Duodenal mucosa (tissue), 2 donors: ENCODE results near the gene NEXN.

ENCODE experiments used
- H3K27ac ChIP-seq: one replicate; pipeline ENCODE4 v1.7.0; 2013; ENCODE audit warnings: low read depth, low read length
- H3K27me3 ChIP-seq, 2 donors: one replicate each; pipeline ENCODE4 v1.7.0; 2013; ENCODE audit warnings: low read length in 2 of 2, control low read depth in 1 of 2; ENCODE audit not compliant: insufficient read depth in 2 of 2, control insufficient read depth in 1 of 2
- H3K36me3 ChIP-seq, 2 donors: one replicate each; pipeline ENCODE4 v1.7.0; 2013; ENCODE audit warnings: low read length in 2 of 2, control low read depth in 1 of 2; ENCODE audit not compliant: insufficient read depth in 2 of 2, control insufficient read depth in 1 of 2
- H3K4me1 ChIP-seq, 2 donors: one replicate each; pipeline ENCODE4 v1.7.0; 2013; ENCODE audit warnings: low read length in 2 of 2, control low read depth in 1 of 2; ENCODE audit not compliant: insufficient read depth in 2 of 2, control insufficient read depth in 1 of 2
- H3K4me3 ChIP-seq, 2 donors: one replicate each; pipeline ENCODE4 v1.7.0; 2013; ENCODE audit warnings: low read length in 2 of 2, low read depth in 1 of 2
- H3K9ac ChIP-seq, 2 donors: one replicate each; pipeline ENCODE4 v1.7.0; 2013; ENCODE audit warnings: low read length in 2 of 2, low read depth in 1 of 2
- H3K9me3 ChIP-seq, 2 donors: one replicate each; pipeline ENCODE4 v1.7.0; 2013; ENCODE audit warnings: low read length in 2 of 2, control low read depth in 1 of 2; ENCODE audit not compliant: control insufficient read depth in 1 of 2

NEXN gene

GRCh38 chr1:77872645-77873044, 15.8 kb upstream of the NEXN start:
- no peaks in the 10 kb centered on the region for H3K4me1 ChIP-seq
- H3K9me3 ChIP-seq, result no peaks in the 10 kb centered on the region
- H3K9ac ChIP-seq, result no peak overlapping the region
- no peaks in the 10 kb centered on the region for H3K27me3 ChIP-seq
- H3K36me3 ChIP-seq, result peaks cover 4 to 6% of the 10 kb centered on the region in 2 donors
- H3K4me3 ChIP-seq, result no peak overlapping the region
- H3K27ac ChIP-seq, result no peak overlapping the region

DNA sequence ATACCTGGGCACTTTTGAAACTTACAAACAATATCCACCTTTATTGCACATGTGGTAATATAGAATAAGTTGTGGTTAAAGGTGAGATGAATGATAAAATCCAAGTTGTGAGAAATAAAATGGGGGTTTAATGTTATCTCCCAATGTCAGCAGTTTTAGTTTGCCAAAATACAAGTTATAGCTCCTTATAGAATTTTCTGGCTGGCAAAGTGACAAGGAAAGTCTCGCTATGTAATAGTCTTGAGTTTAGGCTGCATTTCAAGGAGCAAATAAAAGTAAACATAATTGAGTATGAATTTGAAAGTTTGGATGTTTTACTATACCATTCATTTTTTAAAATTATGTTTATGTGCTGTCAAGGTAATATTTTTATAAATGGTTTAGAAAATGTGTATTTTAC, 15.0 kb upstream of the NEXN start:
- no peak overlapping the region for H3K4me3 ChIP-seq
- no peaks in the 10 kb centered on the region for H3K4me1 ChIP-seq
- H3K36me3 ChIP-seq, result peaks cover 2 to 6% of the 10 kb centered on the region in 2 donors
- H3K9ac ChIP-seq, result no peak overlapping the region
- no peak overlapping the region for H3K27ac ChIP-seq
- H3K27me3 ChIP-seq, result no peaks in the 10 kb centered on the region
- H3K9me3 ChIP-seq, result no peaks in the 10 kb centered on the region

GRCh38 chr1:77874804-77875445, 13.5 kb upstream of the NEXN start:
- no peaks in the 10 kb centered on the region for H3K27me3 ChIP-seq
- H3K27ac ChIP-seq, result no peak overlapping the region
- no peaks in the 10 kb centered on the region for H3K4me1 ChIP-seq
- H3K4me3 ChIP-seq, result no peak overlapping the region
- H3K36me3 ChIP-seq, result peaks cover 0 to 6% of the 10 kb centered on the region in 2 donors
- H3K9ac ChIP-seq, result no peak overlapping the region
- no peaks in the 10 kb centered on the region for H3K9me3 ChIP-seq

DNA sequence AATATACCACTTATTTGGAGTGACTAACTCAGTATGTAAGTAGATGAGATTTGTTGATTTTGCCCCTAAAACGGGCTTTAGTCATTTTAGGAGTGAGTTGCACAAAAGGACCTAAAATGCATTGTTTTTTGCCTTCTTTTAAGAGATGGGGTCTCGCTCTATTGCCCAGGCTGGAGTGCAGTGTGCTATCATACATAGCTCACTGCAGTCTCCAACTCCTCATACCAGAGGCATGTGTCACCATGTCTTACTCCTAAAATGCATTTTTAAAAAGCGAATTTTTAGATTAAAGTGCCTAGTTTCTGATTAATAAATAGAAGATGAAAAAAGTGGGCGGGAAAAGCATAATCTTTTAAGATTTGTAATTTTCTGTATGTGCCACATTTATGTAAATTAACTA, 11.5 kb upstream of the NEXN start:
- Histone ChIP-seq H3K4me3 (no peak overlapping the region), H3K9me3 (no peaks in the 10 kb centered on the region), H3K36me3 (peaks cover 0 to 6% of the 10 kb centered on the region in 2 donors), H3K27ac (no peak overlapping the region), H3K27me3 (no peaks in the 10 kb centered on the region), H3K9ac (no peak overlapping the region), H3K4me1 (no peaks in the 10 kb centered on the region)

- Histone ChIP-seq H3K4me1 (no peaks in the 10 kb centered on the region), H3K4me3 (no peak overlapping the region), H3K9ac (no peak overlapping the region), H3K9me3 (no peaks in the 10 kb centered on the region), H3K27me3 (no peaks in the 10 kb centered on the region), H3K36me3 (no peaks in the 10 kb centered on the region), H3K27ac (no peak overlapping the region)
These were observed 7.4 kb upstream of the NEXN start for GRCh38 chr1:77881061-77881460.

GRCh38 chr1:77882411-77882810, 6.0 kb upstream of the NEXN start:
- Histone ChIP-seq H3K4me3 (no peak overlapping the region), H3K36me3 (no peaks in the 10 kb centered on the region), H3K4me1 (no peaks in the 10 kb centered on the region), H3K9ac (no peak overlapping the region), H3K9me3 (no peaks in the 10 kb centered on the region), H3K27ac (no peak overlapping the region), H3K27me3 (no peaks in the 10 kb centered on the region)

- peak overlapping the region; percentile 83 for H3K4me3 ChIP-seq
- H3K9me3 ChIP-seq, result no peaks in the 10 kb centered on the region
- peak overlapping the region; percentile 75 for H3K27ac ChIP-seq
- no peaks in the 10 kb centered on the region for H3K36me3 ChIP-seq
- no peaks in the 10 kb centered on the region for H3K27me3 ChIP-seq
- H3K4me1 ChIP-seq, result peaks cover 4 to 6% of the 10 kb centered on the region in 2 donors
- peak overlapping the region; percentile 55 to 58 for H3K9ac ChIP-seq
These were observed 588 bp downstream of the NEXN start for GRCh38 chr1:77888781-77889642.

DNA sequence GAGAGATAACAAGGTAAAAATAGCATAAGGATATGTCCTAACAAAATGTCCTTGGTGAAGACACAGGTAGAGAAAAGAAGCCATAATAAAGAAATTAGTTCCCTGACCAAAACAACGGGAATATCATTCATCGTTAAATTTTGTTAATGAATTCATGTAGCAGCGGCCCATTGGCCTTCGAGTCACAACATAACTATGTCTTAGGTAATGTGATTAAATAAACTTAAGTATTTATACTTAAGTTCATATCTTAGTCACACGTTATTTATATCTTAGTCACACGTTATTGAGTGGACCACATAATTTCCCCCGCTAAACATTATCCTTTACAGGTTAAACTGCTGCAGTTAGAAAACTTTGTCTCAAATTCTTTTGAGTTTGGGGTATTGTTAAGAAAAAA, 1.2 kb downstream of the NEXN start:
- Histone ChIP-seq H3K27ac (no peak overlapping the region), H3K9ac (peak overlapping the region in 1 of 2 donors; percentile 58)

GRCh38 chr1:77891200-77891599, 2.8 kb downstream of the NEXN start:
- H3K4me1 ChIP-seq, result peaks cover 4 to 6% of the 10 kb centered on the region in 2 donors
- no peaks in the 10 kb centered on the region for H3K9me3 ChIP-seq
- H3K36me3 ChIP-seq, result no peaks in the 10 kb centered on the region
- no peak overlapping the region for H3K27ac ChIP-seq
- no peaks in the 10 kb centered on the region for H3K27me3 ChIP-seq
- H3K4me3 ChIP-seq, result no peak overlapping the region
- no peak overlapping the region for H3K9ac ChIP-seq

More for the DNA sequence above, 1.2 kb downstream of the NEXN start:
- no peaks in the 10 kb centered on the region for H3K9me3 ChIP-seq
- H3K4me1 ChIP-seq, result peaks cover 4 to 6% of the 10 kb centered on the region in 2 donors
- no peaks in the 10 kb centered on the region for H3K27me3 ChIP-seq
- peak overlapping the region; percentile 83 for H3K4me3 ChIP-seq
- no peaks in the 10 kb centered on the region for H3K36me3 ChIP-seq

GRCh38 chr1:77899647-77900320, 11.4 kb downstream of the NEXN start:
- no peaks in the 10 kb centered on the region for H3K36me3 ChIP-seq
- no peaks in the 10 kb centered on the region for H3K9me3 ChIP-seq
- no peak overlapping the region for H3K9ac ChIP-seq
- no peaks in the 10 kb centered on the region for H3K4me1 ChIP-seq
- no peak overlapping the region for H3K27ac ChIP-seq
- H3K27me3 ChIP-seq, result no peaks in the 10 kb centered on the region
- H3K4me3 ChIP-seq, result no peak overlapping the region
